ENCODE measurements around the gene EPN3.

The EPN3 gene

DNA sequence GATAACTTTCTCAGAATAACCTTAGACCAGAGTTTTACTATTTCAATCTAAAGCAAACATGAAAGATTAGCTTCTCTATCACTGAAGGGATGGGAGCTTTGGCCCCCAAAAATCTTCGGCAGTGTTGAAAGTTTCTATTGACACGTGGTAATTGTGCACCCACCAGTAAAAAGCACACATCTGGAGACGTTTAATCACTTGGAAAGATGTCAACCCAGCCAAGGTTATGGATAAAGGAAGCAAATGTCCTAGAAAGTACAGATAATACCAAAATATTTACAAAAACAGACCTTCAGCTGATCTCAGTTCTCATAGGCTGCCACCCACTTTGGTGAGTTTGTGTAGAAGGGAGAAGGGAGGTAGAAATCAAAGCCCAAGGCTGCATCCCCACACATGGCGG lies 19.0 kb upstream of the EPN3 start:
- DNase-seq: no peak

DNA sequence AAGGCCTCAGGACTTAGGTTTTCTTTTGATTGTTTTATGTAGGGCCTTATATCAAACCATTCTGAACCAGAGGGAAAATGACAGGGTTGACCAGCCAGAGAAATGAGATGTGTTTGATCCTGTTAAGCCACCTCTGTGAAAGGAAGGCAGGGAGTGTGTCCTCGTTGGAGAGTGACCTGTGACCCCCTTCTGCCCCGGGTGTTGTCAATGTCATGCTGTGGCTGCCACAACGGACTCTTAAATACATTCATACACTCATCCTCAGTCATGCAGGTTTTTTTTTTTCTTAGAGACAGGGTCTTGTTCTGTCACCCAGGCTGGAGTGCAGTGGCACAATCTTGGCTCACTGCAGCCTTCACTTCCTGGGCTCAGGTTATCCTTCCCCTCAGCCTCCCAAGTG lies 18.1 kb upstream of the EPN3 start:
- DNase-seq: no peak

DNA sequence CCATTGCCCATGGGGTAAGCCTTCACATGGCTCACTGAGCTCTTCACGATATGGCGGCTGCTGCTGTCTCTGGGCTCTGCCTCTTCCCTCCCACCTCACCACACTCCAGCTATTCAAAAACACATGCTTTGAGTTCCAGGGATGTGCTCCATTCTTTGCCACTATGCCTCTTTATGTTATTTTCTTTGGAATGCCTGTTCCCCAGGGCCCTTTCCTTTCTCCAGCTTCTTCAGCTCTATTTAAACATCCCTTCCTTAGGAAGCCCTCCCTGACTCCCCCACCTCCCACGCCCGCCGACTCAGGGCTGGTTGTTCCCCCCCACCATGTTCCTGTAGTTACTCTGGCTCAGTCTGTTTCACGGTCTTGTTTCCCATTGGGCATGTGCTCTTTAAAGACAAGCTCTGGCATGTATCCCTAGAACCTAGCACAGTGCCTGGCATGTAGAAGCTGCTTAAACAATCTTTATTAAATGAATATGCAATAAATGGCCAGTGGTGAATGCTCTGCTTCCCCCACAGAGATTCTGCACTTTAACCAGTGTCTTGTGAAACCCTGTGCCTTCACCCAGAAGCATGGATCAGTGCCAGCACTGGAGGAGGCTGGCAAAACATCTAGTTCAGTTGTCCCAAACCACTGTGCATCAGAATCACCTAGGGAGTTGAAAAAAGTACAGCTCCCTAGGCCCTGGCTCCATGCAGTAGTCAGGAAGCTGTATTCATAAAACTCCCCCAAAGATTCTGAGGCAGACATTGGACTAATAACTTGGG lies 17.4 kb upstream of the EPN3 start:
- no peak for DNase-seq

DNA sequence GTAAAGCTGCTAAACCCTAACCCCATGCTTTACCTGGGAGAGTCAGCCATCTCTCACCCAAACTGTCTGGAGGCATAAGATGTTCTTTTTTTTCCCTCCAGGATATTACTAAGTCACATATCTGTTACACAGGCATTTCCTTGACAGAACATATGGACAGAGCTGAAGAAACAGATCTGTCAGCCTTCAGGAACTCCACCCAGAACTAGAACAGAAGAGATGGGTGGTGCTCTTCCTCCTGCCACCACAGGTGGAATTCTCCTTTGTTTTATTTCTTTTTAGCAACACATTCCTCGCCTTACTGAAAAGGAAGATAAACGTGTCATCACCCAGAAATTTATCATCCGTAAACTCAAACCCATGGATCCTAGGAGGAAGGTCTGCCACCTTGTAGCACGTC lies 15.5 kb upstream of the EPN3 start:
- no peak for DNase-seq

DNA sequence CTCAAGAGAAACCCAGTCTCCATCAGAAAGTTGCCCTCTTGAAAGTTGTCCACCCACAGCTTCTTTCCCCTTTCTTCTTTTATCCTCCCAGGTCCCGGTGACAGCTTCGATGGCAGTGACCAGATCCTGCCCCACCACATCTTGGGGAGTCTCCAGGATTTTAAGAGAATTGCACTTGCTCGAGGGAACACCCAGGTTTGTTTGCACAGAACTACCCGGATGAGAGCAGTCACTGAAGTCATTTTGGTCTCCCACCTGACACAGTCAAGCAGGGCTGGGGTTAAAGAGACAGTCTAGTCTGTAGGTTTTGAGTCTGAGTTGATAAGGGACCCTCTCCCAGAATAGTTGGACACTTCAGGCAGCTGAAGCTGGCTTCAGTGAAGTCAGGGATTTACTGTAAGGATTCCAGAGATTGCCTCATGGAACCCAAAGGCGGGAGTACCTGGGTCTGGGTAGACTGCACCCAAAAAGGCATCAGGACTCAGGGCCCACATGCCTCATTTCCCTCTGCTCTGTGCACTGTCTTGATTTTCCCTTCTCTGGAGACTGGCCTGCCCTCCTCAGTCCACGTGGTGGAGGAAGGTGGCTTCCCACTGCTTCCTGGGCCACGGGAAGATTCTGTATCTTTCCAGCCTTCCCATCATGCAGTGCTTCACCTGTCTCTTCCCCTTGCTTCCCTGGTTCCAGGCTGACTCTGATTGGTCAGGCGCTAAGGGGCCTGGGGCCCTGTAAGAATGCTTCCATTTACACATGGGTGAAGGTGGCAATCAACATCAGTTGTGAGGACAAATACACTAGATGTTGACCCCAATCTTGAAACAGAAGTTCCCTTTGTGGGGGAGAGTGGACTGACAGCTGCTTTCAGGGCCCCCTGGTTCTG lies 14.8 kb upstream of the EPN3 start:
- DNase-seq: no peak

DNA sequence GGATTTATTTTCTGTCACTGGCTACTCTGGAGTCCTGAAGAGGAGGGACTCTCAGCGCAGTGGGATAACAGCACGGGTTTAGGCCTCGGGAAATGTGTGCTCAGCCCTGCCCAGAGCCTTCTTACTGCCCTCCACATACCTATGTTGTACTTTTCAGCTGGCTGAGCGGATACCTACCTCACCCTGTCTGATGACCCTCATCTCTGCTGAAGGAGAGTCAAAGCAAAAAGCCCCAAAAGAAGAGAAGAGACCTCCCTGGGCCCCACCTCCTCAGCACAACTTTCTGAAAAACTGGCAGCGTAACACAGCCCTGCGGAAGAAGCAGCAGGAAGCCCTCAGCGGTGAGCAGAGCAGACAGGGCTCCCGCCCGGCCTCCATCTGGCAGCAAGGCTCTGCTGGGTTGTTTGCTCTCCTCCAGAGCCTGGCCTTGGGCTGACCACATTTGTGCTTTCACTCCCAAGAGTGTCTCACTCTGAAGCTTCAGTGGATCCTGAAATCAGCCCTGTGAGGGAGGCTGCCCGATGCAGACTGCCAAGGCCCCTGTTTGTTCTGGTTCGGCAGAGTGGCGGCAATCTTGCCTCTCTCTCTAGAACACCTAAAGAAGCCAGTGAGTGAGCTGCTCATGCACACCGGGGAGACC lies 14.0 kb upstream of the EPN3 start:
- DNase-seq: no peak

DNA sequence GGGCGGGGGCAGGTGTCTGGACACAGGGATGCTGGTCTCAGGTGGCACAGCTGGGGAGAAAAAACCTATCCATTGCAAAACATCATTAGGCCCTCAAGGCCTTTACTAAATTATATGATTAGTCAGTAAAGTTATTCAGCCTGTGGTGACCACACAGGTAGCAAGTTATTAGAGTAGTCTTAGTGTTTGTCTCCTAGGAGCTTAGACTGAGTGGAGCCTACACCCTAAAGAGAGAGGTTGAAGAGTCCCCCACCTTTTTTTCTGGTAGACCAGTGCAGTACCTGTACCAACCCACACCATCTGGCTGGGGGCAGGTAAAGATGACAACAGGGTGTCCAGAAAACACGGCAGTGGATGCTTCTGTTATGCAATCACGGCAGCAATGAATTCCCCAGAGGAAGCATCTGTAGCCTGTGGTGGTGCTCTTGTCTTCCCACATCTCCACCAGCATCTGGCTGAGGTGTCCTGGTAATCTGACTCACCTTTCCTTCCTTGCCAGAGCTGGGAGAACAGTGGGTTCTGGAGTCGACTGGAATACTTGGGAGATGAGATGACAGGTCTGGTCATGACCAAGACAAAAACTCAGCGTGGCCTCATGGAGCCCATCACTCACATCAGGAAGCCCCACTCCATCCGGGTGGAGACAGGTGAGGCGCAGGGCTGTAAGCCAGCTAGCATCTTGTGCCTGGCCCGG lies 13.2 kb upstream of the EPN3 start:
- DNase-seq: no peak

DNA sequence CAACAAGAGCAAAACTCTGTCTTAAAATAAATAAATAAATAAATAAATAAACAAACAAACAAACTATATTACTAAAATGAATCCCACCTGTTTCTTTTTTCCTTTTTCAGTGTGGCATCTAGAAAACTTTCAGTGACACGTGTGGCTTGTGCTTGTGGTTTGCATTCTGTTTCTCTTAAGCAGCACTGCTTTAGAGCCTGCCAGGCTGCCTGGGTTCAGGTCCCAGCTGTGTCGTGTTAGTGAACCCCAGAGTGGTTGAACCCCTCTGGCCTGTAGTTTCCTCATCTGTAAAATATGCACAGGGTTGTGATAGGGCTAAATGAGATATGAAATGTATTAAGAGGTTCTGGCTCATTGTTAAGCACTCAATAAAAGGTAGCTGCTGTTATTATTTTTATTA lies 12.1 kb upstream of the EPN3 start:
- DNase-seq: no peak

DNA sequence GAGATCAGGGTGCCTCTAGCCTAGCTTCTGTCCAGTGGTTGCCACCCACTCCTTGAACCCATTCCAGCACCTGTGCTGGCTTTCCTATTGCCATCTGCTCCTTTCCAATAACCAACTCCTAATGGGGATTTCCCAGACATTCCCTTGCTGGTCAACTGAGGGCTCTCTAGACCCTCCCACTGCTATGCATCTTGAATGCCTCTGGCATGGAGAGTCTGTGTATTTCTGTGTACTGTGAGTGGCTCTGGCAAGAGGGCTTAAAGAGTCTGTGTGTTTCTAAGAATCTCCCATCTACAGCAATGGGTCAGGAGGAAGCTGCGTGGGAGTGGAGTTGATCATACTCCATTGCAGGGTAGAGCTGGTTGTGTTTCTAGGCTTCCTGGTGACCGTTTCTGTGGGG lies 11.0 kb upstream of the EPN3 start:
- DNase-seq: no peak

DNA sequence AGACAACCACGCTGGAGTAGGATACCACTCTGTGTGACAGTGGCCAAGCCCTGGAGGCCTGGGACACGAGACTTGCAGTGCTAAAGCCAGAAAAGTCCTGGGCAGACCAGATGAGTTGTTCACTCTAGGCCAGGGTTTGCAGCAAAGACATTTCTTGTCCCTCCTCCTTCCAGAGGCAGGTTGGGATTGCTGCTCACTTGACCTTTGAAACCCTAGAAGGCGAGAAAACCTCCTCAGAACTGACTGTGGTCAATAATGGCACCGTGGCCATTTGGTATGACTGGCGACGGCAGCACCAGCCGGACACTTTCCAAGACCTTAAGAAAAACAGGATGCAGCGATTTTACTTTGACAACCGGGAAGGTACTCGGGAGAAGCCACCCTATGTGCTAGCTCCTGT lies 9.8 kb upstream of the EPN3 start:
- DNase-seq: no peak

DNA sequence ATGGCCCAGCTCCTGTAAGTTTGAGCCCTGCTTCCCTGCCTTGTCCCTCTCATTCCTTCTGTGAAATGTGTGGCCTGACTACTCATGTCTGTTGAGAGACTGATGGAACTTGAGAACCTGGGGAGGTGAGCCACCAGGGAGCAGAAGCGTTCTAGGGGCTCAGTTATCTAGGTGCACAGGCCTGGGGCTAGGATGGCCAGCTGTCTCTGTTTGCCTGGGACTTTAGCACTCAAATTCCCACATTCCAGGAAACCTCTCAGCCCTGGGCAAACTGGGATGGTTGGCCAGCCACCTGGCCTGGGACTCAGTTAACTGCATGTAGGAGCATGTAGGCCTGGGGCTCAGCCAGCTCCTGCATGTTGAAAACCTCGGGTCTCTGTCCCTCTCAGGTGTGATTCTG lies 9.3 kb upstream of the EPN3 start:
- no peak for DNase-seq

DNA sequence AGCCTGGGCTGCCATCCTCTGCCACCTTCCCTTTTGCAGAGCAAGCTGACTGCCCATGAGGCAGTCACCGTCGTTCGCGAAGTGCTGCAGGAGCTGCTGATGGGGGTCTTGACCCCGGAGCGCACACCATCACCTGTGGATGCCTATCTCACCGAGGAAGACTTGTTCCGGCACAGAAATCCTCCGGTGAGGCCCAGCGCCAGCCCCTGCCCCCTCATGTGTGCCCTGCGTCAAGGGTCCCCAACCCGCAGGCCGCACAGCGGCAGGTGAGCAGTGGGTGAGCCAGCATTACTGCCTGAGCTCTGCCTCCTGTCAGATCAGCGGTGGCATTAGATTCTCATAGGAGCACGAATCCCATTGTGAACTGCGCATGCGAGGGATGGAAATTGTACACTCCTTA lies 7.7 kb upstream of the EPN3 start:
- DNase-seq: no peak

DNA sequence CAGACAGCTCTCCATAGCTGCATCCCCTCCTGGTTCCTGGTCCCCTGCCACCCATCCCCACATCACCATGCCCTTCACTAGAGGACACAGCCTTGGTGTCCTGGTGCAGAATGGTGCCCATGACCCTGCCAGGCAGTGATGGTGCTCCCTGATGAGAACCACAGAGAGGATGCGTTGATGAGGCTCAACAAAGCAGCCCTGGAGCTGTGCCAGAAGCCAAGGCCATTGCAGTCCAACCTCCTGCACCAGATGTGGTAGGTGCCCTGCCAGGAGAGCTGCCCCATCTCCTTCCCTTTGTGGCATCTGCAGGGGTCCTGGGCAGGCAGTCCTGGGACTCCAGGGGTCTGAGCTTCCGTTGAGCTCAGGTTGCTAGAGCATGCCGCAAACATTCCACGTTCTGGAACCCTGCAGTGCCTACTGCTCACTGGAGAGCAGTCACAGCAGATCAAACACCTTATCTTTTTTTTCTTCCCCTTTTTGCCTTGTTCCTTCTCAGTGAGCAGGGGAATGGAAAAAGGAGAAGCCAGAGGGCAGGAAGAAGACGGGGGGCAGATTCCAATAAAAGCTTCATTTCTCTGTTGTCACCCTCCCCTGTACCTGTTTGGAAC lies 5.3 kb upstream of the EPN3 start:
- DNase-seq: no peak

DNA sequence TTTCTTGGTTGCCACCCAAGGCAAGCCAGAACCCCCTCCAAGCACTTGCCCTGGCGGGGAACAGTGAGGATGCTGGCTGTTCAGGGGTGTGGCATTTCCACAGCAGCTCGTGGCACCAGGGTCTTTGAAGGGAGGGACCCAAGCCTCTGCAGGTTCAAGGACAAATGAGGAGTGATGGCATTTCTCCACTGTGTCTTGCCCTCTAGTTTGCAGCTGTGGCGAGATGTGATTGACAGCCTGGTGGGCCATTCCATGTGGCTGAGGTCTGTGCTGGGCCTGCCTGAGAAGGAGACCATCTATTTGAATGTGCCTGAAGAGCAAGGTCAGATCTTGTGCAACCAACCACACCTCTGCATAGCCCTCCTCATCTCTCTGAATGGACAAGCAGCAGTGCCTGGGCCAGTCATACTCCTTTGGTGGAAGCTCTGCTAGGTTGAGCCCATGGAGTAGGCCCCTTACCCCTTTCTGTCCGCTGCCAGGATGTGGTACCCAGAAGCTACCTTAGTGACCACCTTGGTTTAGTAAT lies 4.5 kb upstream of the EPN3 start:
- DNase-seq: no peak

DNA sequence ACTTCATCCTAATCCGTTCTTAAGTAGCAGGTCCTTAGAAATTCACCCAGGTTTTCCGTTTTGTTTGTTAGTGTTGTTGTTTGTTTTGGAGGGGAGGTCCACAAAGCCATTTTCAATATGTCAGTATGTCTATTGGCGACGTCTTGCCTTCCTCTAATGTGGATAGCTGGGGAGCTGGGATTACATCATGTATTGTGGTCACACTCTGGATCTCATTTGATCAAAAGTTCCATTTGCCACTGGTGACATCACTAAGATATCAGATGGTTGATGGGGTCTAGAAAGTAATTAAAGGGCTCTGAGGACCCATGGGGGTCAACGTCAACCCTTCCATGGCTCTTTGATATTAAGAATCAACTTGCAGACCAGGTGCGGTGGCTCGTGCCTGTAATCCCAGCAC lies 2.7 kb upstream of the EPN3 start:
- no peak for DNase-seq

DNA sequence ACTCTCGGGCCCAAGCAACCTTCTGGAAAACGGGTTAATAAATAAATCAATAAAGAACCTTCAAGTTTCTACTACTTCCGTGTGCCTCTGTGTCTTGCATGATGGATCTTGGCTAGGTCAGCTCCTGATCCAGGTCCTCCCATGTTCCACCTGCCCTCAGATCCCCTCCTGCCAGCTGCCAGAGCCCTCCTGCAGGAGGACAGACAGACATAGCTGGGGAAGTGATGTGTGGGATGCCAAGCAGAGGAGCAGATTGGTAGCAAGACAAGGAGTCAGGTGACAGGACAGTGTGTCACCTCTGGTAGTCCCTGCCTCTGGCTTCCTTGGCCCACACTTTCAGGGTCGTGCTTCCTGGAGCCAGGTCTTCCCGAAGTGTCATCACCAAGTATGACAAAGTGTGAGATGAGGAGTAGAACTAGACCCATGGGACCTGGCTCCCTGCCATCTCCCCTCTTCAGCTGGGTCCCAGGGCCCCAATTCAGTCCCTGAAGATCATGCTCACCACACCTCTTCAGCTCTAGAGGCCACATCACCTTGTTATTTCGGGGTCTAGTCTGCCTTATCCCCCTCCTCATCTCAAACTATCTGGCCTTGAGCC lies 1.0 kb upstream of the EPN3 start:
- DNase-seq: no peak

DNA sequence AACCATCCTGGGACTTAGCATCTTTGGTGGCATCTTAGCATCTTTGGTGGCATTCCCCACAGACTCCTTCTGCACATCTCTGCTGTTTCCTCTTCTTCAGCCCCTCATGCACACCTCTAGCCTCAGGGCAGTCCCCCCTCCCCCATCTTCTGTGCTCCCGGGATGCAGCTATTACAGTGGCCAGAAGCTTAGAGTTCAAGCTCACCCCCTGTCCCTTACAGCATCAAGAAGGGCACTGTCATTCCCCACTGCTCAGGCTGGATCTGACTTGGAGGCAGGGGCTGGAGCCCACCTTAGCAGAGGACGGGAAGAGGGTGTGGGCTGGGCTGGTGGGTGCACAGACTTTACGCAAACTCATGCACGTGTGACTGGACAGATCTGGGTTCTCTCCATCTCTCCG lies 650 bp downstream of the EPN3 start:
- DNase-seq: no peak

DNA sequence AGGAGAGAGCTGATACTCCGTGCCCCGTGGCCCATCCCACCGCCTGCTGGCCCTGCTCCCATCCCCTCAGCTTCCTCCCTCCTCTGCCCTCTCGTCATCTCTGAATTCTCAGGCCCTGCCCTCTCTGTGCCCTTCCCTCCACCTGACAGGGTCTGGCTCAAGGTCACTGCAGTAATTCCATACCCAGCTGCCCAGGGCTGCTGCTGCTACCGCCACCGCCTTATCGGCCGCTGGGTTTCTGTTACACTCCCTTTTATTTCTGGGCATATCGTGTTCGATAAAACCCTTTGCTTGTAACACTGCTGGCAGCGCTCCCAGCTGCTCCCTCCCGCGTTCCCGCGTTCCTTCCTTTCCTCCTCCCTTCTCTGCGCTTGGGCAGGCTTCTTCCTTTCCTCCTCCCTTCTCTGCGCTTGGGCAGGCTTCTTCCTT lies 1.2 kb downstream of the EPN3 start:
- no peak for DNase-seq

DNA sequence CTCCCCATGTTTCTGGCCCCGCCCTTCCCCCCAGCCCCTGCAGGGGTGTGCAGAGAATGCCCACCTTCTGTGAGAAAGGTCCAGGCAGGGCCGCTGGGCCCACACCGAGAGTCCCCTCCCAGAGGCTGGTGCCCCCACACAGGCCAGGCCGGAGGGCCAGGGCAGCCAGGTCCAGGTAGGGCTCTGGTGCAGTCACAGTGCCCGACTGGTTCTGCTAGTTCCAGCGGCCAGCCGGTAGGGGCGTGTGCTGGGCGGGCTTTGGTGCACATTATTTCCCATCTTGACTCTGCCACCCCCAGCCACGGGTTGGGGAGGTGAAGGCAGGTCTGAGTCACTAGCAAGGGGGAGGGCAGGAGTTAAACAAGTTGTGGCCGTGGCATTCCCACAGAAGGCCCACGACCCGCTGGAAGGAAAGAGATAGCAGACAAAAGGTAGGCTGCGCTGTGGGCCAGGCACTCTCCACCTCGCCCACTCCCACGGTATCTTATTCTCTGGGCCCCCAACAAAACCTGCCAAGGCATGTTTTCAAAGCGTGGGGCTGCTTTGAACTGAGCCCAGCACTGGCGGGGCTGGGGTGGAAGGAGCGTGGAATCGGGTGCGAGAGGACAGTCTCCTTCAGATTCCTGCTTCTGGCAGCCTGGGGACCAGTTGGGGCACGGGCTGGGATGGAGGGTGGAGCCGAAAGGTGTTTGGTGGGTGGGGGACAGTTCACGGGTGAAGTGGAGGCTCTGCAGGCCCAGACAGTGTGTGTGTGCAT lies 1.9 kb downstream of the EPN3 start:
- no peak for DNase-seq

DNA sequence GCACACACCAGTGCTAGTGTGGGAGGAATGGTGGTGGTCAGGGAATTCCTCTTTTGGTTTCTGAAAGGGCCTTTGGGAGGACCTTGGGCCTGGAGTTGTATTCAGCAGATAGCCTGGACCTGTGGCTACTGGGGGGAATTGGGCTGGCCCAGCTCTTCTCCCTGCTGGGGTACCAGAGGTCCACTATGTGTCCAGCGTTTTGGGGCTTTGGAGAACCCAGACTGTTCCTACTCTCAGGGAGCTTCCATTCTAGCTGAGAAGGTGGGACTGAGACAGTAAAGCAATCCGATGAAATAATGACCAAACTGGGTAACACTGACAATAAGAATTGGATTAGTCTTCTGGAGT lies 2.4 kb downstream of the EPN3 start:
- DNase-seq: no peak

DNA sequence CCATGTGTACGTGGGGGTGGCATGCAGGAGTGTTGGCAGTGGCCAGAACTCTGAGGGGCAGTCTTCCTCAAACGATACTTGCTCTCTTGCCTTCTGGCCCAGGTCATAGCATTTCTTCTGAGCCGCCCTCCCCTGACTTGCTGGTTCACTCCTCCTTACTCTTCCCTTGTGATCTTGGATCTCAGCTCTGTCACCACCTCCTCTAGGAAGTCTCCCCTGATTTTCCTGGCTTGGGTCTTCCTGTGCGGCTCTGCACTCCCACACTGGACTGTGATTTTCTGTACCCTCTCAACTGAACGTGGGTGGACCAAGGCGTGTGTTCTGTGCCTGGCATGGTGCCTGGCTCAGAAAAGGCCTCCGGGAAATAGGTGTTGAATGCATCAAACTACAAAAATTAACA lies 2.9 kb downstream of the EPN3 start:
- no peak for DNase-seq
